HG02943 (cell line): ENCODE data around the gene CFAP92.

Source experiments
- ATAC-seq: cut with Tn5 transposase; IDR thresholded peaks from one replicate; pipeline ENCODE4 v1.9.1; 2021; ENCODE audit warnings: mild to moderate bottlenecking, low read depth, moderate library complexity; ENCODE audit not compliant: unreplicated experiment

The CFAP92 gene

GRCh38 chr3:129006864-129007263 lies 13.0 kb upstream of the CFAP92 start:
- ATAC-seq = no peak

- no peak for ATAC-seq
Observed at GRCh38 chr3:129005526-129006303, 11.8 kb upstream of the CFAP92 start.

- ATAC-seq = no peak
Observed at GRCh38 chr3:129004639-129005295, 10.9 kb upstream of the CFAP92 start.

- ATAC-seq = no peak
Observed at GRCh38 chr3:129003578-129004112, 9.8 kb upstream of the CFAP92 start.

GRCh38 chr3:129002573-129003569 lies 9.0 kb upstream of the CFAP92 start:
- ATAC-seq = no peak

- no peak for ATAC-seq
Observed at GRCh38 chr3:129001806-129002572, 8.1 kb upstream of the CFAP92 start.

GRCh38 chr3:129001101-129001805 lies 7.4 kb upstream of the CFAP92 start, which contains the start of gene EFCC1:
Gene EFCC1 (plus strand): TSS chr3:129001304. CDS start chr3:129001629, 325 bp downstream.
- no peak for ATAC-seq

GRCh38 chr3:129000742-129001100 lies 6.8 kb upstream of the CFAP92 start:
- ATAC-seq = no peak

GRCh38 chr3:128999102-128999501 lies 5.2 kb upstream of the CFAP92 start:
- no peak for ATAC-seq

GRCh38 chr3:128998561-128998960 lies 4.7 kb upstream of the CFAP92 start:
- ATAC-seq = no peak

- ATAC-seq = no peak
Observed at GRCh38 chr3:128997486-128998133, 3.7 kb upstream of the CFAP92 start.

- no peak for ATAC-seq
Observed at GRCh38 chr3:128996726-128997125, 2.9 kb upstream of the CFAP92 start.

- ATAC-seq = no peak
Observed at GRCh38 chr3:128996200-128996599, 2.3 kb upstream of the CFAP92 start.

GRCh38 chr3:128995737-128996136 lies 1.9 kb upstream of the CFAP92 start:
- no peak for ATAC-seq

- ATAC-seq = no peak
Observed at GRCh38 chr3:128994581-128995546, 988 bp upstream of the CFAP92 start.

- ATAC-seq = no peak
Observed at GRCh38 chr3:128994173-128994512, 267 bp upstream of the CFAP92 start.

- ATAC-seq = no peak
Observed at GRCh38 chr3:128992926-128993460, 883 bp downstream of the CFAP92 start.
